NT2/D1 (cell line): ENCODE data around the gene VPS41.

Source experiments
- DNase-seq: peaks from one replicate; pipeline ENCODE4 v3.0.0-alpha.2; 2011; ENCODE audit warnings: low read depth, low spot score
- H3K27me3 ChIP-seq: 2 replicates; pipeline ENCODE4 v1.6.0; 2011; ENCODE audit warnings: mild to moderate bottlenecking; ENCODE audit not compliant: insufficient read length, insufficient read depth
- H3K36me3 ChIP-seq: 2 replicates; pipeline ENCODE4 v1.6.1; 2011; ENCODE audit warnings: mild to moderate bottlenecking, low read length, mixed read lengths; ENCODE audit not compliant: insufficient read depth, insufficient read length
- H3K4me1 ChIP-seq: 2 replicates; pipeline ENCODE4 v1.5.1; 2011; ENCODE audit not compliant: insufficient read depth, insufficient read length
- H3K4me3 ChIP-seq: 2 replicates; pipeline ENCODE4 v1.5.1; 2011; ENCODE audit warnings: low read depth; ENCODE audit not compliant: insufficient read length
- H3K9ac ChIP-seq: 2 replicates; pipeline ENCODE4 v1.6.0; 2011; ENCODE audit warnings: low read depth; ENCODE audit not compliant: insufficient read length
- H3K9me3 ChIP-seq: 2 replicates; pipeline ENCODE4 v1.5.1; 2011; ENCODE audit warnings: mild to moderate bottlenecking, low read length; ENCODE audit not compliant: insufficient read depth
- SUZ12 ChIP-seq: IDR thresholded peaks from 2 replicates; pipeline ENCODE4 v1.6.1; 2011; ENCODE audit not compliant: insufficient read length, insufficient read depth; ENCODE audit errors: extremely low read depth
- YY1 ChIP-seq: IDR thresholded peaks from 2 replicates; pipeline ENCODE4 v1.6.1; 2011; ENCODE audit not compliant: insufficient read length, insufficient read depth
- ZNF274 ChIP-seq: IDR thresholded peaks from 2 replicates; pipeline ENCODE4 v1.6.1; 2011; ENCODE audit warnings: mild to moderate bottlenecking, low read depth, low read length

The VPS41 gene

DNA sequence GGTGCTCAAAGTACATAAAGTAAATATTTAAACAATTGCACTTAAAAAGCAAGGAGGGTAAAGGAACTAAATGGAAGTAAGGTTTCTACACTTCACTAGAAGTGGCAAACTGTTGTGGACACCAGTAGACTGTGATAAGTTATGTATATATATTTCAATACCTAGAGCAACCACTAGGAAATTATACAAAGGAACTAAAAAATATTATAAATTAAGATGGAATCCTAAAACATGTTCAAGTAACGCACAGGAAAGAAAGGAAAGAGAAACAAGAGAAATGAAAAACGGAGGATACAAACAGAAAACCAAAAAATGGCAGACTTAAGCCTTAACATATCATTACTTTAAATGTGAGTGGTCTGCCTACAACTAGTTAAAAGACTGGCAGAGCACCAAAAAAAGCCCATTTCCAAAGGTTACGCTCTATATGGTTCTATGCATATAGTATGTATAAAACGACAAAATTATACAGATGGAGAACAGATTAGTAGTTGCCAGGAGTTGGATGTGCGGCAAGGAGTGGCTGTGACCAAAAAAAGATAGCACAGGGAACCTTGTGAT lies 19.0 kb downstream of the VPS41 start:
- Histone ChIP-seq H3K9ac (no peak overlapping the region), H3K36me3 (peaks cover 6% of the 10 kb centered on the region), H3K27me3 (no peaks in the 10 kb centered on the region), H3K4me3 (no peak overlapping the region), H3K4me1 (peaks cover 4% of the 10 kb centered on the region), H3K9me3 (no peaks in the 10 kb centered on the region)
- TF ChIP-seq YY1 (no peak), SUZ12 (no peak), ZNF274 (no peak)
- no peak for DNase-seq

DNA sequence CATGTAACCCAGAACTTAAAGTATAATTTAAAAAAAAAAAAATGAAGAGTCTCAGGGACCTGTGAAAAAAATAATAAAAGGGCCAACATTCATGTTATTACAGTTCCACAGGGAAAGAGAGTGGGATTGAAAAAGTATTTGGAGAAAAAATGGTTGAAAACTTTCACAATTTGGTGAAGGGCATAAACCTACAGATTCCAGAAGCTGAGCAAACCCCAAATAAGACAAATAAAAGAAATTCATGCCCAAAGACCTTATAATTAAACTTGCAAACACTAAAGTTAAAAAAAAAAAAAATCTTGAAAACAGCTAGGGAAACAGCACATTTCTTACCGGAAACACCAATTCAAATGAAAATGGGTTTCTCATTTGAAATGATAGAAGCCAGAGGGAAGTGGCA lies 19.9 kb downstream of the VPS41 start:
- Histone ChIP-seq H3K9me3 (no peaks in the 10 kb centered on the region), H3K4me3 (no peak overlapping the region), H3K27me3 (no peaks in the 10 kb centered on the region), H3K4me1 (peaks cover 4% of the 10 kb centered on the region), H3K9ac (no peak overlapping the region), H3K36me3 (peaks cover 6% of the 10 kb centered on the region)
- TF ChIP-seq YY1: no peak
- TF ChIP-seq SUZ12: no peak
- TF ChIP-seq ZNF274: no peak
- DNase-seq: no peak

- Histone ChIP-seq H3K4me1 (peaks cover 4% of the 10 kb centered on the region), H3K27me3 (no peaks in the 10 kb centered on the region), H3K9me3 (no peaks in the 10 kb centered on the region), H3K36me3 (peaks cover 6% of the 10 kb centered on the region), H3K4me3 (no peak overlapping the region), H3K9ac (no peak overlapping the region)
- no peak for DNase-seq
- TF ChIP-seq ZNF274: no peak
- TF ChIP-seq SUZ12: no peak
- no peak for TF ChIP-seq YY1
These were observed 22.7 kb downstream of the VPS41 start for GRCh38 chr7:38886265-38886664.

DNA sequence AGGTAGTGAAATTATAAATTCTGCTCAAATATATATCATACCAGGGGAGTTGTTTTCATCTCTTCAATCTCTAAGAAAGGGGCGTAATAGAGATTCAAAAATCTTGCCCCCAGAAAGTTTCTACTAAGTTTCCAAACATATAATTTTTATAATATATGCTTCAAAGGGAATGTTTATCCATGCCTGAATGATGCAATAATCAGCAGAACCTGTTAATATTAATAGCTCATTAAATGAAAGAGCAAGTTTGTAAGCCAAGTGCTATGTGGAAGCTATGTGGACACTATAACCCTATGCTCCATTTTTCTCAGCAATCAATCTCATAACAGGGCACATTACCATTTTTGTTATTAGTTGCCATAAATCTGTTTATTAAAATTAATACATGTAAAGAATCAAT lies 25.3 kb downstream of the VPS41 start:
- H3K9me3 ChIP-seq: no peaks in the 10 kb centered on the region
- TF ChIP-seq YY1 (no peak), ZNF274 (no peak), SUZ12 (no peak)

GRCh38 chr7:38881947-38882684 lies 26.9 kb downstream of the VPS41 start:
- Histone ChIP-seq H3K4me1 (peaks cover 4% of the 10 kb centered on the region), H3K27me3 (no peaks in the 10 kb centered on the region), H3K9me3 (no peaks in the 10 kb centered on the region), H3K4me3 (no peak overlapping the region), H3K36me3 (no peaks in the 10 kb centered on the region), H3K9ac (no peak overlapping the region)
- no peak for DNase-seq
- TF ChIP-seq ZNF274 (no peak), SUZ12 (no peak)

More for the DNA sequence above, 25.3 kb downstream of the VPS41 start:
- DNase-seq: no peak
- H3K27me3 ChIP-seq: no peaks in the 10 kb centered on the region
- H3K36me3 ChIP-seq: no peaks in the 10 kb centered on the region
- no peak overlapping the region for H3K9ac ChIP-seq
- H3K4me1 ChIP-seq: peaks cover 4% of the 10 kb centered on the region
- H3K4me3 ChIP-seq: no peak overlapping the region

- TF ChIP-seq YY1: no peak
- no peak for TF ChIP-seq SUZ12
- TF ChIP-seq ZNF274: no peak
- peaks cover under 1% of the 10 kb centered on the region for H3K4me1 ChIP-seq
- no peaks in the 10 kb centered on the region for H3K27me3 ChIP-seq
- no peak for DNase-seq
- no peaks in the 10 kb centered on the region for H3K9me3 ChIP-seq
- H3K36me3 ChIP-seq: no peaks in the 10 kb centered on the region
- H3K4me3 ChIP-seq: no peak overlapping the region
- H3K9ac ChIP-seq: no peak overlapping the region
These were observed 28.0 kb downstream of the VPS41 start for GRCh38 chr7:38881015-38881414.

GRCh38 chr7:38880454-38880853 lies 28.5 kb downstream of the VPS41 start:
- TF ChIP-seq ZNF274: no peak
- no peak for TF ChIP-seq YY1
- TF ChIP-seq SUZ12: no peak

More at GRCh38 chr7:38880454-38880853, 28.5 kb downstream of the VPS41 start:
- no peak for DNase-seq
- H3K9ac ChIP-seq: no peak overlapping the region
- H3K4me1 ChIP-seq: no peaks in the 10 kb centered on the region
- no peaks in the 10 kb centered on the region for H3K36me3 ChIP-seq
- H3K9me3 ChIP-seq: no peaks in the 10 kb centered on the region
- no peaks in the 10 kb centered on the region for H3K27me3 ChIP-seq
- no peak overlapping the region for H3K4me3 ChIP-seq
